ENCODE measurements around the gene FAP.

GRCh38 chr2:162175714-162176113 is 67.5 kb downstream of the FAP start:
- TF ChIP-seq, protein P1, sequence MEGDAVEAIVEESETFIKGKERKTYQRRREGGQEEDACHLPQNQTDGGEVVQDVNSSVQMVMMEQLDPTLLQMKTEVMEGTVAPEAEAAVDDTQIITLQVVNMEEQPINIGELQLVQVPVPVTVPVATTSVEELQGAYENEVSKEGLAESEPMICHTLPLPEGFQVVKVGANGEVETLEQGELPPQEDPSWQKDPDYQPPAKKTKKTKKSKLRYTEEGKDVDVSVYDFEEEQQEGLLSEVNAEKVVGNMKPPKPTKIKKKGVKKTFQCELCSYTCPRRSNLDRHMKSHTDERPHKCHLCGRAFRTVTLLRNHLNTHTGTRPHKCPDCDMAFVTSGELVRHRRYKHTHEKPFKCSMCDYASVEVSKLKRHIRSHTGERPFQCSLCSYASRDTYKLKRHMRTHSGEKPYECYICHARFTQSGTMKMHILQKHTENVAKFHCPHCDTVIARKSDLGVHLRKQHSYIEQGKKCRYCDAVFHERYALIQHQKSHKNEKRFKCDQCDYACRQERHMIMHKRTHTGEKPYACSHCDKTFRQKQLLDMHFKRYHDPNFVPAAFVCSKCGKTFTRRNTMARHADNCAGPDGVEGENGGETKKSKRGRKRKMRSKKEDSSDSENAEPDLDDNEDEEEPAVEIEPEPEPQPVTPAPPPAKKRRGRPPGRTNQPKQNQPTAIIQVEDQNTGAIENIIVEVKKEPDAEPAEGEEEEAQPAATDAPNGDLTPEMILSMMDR (IDR thresholded peaks at IDR 0.05; ENCODE audit: low read depth, low read length) = no peak
- TF ChIP-seq POLR2A (IDR thresholded peaks at IDR 0.05; ENCODE audit: extremely low read depth, insufficient read length) (no peak), MAX (IDR thresholded peaks at IDR 0.05; ENCODE audit: low read depth, low read length) (no peak), MYC (IDR thresholded peaks at IDR 0.05; ENCODE audit: low read depth, low read length) (no peak)

All from NB4 (cell line).